HEK293 (cell line): ENCODE data around the gene WDFY2.

Experiments used
- CTCF ChIA-PET: fragments of 350-600 bp; formaldehyde crosslinking; extraction: SDS; loops from one replicate; lab custom pipeline; 2021; ENCODE audit warnings: antibody characterized with exemption; lab: Yijun Ruan, JAX
- POLR2A ChIA-PET: fragments of 300-600 bp; formaldehyde crosslinking; extraction: SDS; loops from one replicate; lab custom pipeline; 2020; ENCODE audit warnings: antibody characterized with exemption, inconsistent platforms; lab: Yijun Ruan, JAX
- H3K27ac ChIP-seq: fragments of 200-500 bp; sonication (Bioruptor generic); 2 replicates; pipeline ENCODE4 v1.5.1; 2014; ENCODE audit warnings: low read depth, low read length, control low read depth, inconsistent platforms; ENCODE audit errors: extremely low read depth
- H3K36me3 ChIP-seq, 2 experiments: fragments of 200-500 bp in 1 of 2; sonication (Bioruptor generic) in 1 of 2; 1 replicate in 1 of 2; 2 replicates in 1 of 2; pipeline ENCODE4 v1.5.1; 2014 to 2017; ENCODE audit warnings: inconsistent platforms in 2 of 2, low read length in 2 of 2; ENCODE audit not compliant: control insufficient read depth in 2 of 2, insufficient read depth in 1 of 2
- H3K4me1 ChIP-seq: fragments of 200-500 bp; sonication (Bioruptor generic); 2 replicates; pipeline ENCODE4 v1.5.1; 2014; ENCODE audit warnings: mild to moderate bottlenecking, low read length, inconsistent platforms; ENCODE audit not compliant: control insufficient read depth, insufficient read depth
- H3K4me3 ChIP-seq: 2 replicates; pipeline ENCODE4 v1.5.1; 2011; ENCODE audit warnings: low read depth, mild to moderate bottlenecking, control low read depth, low read length, moderate library complexity
- H3K9me3 ChIP-seq: fragments of 200-500 bp; sonication (Bioruptor generic); 2 replicates; pipeline ENCODE4 v1.5.1; 2014; ENCODE audit warnings: low read depth, low read length, inconsistent platforms; ENCODE audit not compliant: control insufficient read depth, insufficient read depth
- EGR2 ChIP-seq: fragments of 450-650 bp; formaldehyde crosslinking; IDR thresholded peaks from 2 replicates; pipeline ENCODE4 v1.5.1; 2016; ENCODE audit warnings: low read depth, missing biosample characterization, missing genetic modification characterization
- KLF10 ChIP-seq: fragments of 450-650 bp; IDR thresholded peaks from 2 replicates; pipeline ENCODE4 v1.5.1; 2018; ENCODE audit warnings: missing biosample characterization, mild to moderate bottlenecking, missing genetic modification characterization
- KLF7 ChIP-seq: fragments of 450-650 bp; formaldehyde crosslinking; IDR thresholded peaks from 2 replicates; pipeline ENCODE4 v1.5.1; 2016; ENCODE audit warnings: missing biosample characterization, missing genetic modification characterization, borderline replicate concordance
- KLF8 ChIP-seq: fragments of 450-650 bp; formaldehyde crosslinking; IDR thresholded peaks from 2 replicates; pipeline ENCODE4 v1.5.1; 2016; ENCODE audit warnings: missing biosample characterization, missing genetic modification characterization
- PRDM4 ChIP-seq: fragments of 450-650 bp; formaldehyde crosslinking; IDR thresholded peaks from 2 replicates; pipeline ENCODE4 v1.5.1; 2017; ENCODE audit warnings: missing biosample characterization, missing genetic modification characterization
- SALL2 ChIP-seq: fragments of 450-650 bp; formaldehyde crosslinking; IDR thresholded peaks from 2 replicates; pipeline ENCODE4 v1.5.0; 2017; ENCODE audit warnings: missing biosample characterization, mild to moderate bottlenecking, missing genetic modification characterization, borderline replicate concordance
- TRIM28 ChIP-seq: IDR thresholded peaks from 2 replicates; pipeline ENCODE4 v1.6.1; 2011; ENCODE audit warnings: low read length, control low read depth, borderline replicate concordance
- ZBTB26 ChIP-seq: fragments of 450-650 bp; formaldehyde crosslinking; optimal IDR thresholded peaks from 2 replicates; pipeline ENCODE3; 2016; ENCODE audit warnings: missing biosample characterization, mild to moderate bottlenecking, missing genetic modification characterization
- ZIC2 ChIP-seq: fragments of 450-650 bp; formaldehyde crosslinking; IDR thresholded peaks from 2 replicates; pipeline ENCODE4 v1.5.1; 2016; ENCODE audit warnings: missing biosample characterization, missing genetic modification characterization
- ZNF140 ChIP-seq: fragments of 450-650 bp; formaldehyde crosslinking; IDR thresholded peaks from 2 replicates; pipeline ENCODE4 v1.5.1; 2016; ENCODE audit warnings: missing biosample characterization, missing genetic modification characterization
- ZNF169 ChIP-seq: fragments of 450-650 bp; formaldehyde crosslinking; IDR thresholded peaks from 2 replicates; pipeline ENCODE4 v1.5.1; 2016; ENCODE audit warnings: missing biosample characterization, missing genetic modification characterization
- ZNF2 ChIP-seq: fragments of 450-650 bp; formaldehyde crosslinking; IDR thresholded peaks from 2 replicates; pipeline ENCODE4 v1.5.1; 2016; ENCODE audit warnings: missing biosample characterization, missing genetic modification characterization
- ZNF223 ChIP-seq: fragments of 450-650 bp; formaldehyde crosslinking; IDR thresholded peaks from 2 replicates; pipeline ENCODE4 v1.5.1; 2016; ENCODE audit warnings: missing biosample characterization, missing genetic modification characterization
- ZNF311 ChIP-seq: fragments of 450-650 bp; formaldehyde crosslinking; IDR thresholded peaks from 2 replicates; pipeline ENCODE4 v1.5.1; 2017; ENCODE audit warnings: missing biosample characterization, missing genetic modification characterization, borderline replicate concordance
- ZNF335 ChIP-seq: fragments of 450-650 bp; formaldehyde crosslinking; conservative IDR thresholded peaks from 2 replicates; pipeline ENCODE4 v1.5.1; 2016; ENCODE audit warnings: missing biosample characterization, missing genetic modification characterization
- ZNF341 ChIP-seq: fragments of 450-650 bp; formaldehyde crosslinking; IDR thresholded peaks from 2 replicates; pipeline ENCODE4; 2016; ENCODE audit warnings: low read depth, missing biosample characterization, missing genetic modification characterization
- ZNF350 ChIP-seq: fragments of 450-650 bp; formaldehyde crosslinking; IDR thresholded peaks from 2 replicates; pipeline ENCODE4 v1.5.0; 2017; ENCODE audit warnings: missing biosample characterization, mild to moderate bottlenecking, missing genetic modification characterization
- ZNF394 ChIP-seq: fragments of 450-650 bp; formaldehyde crosslinking; IDR thresholded peaks from 2 replicates; pipeline ENCODE4 v1.5.1; 2016; ENCODE audit warnings: missing biosample characterization, missing genetic modification characterization, mild to moderate bottlenecking, moderate library complexity, borderline replicate concordance
- ZNF423 ChIP-seq: fragments of 450-650 bp; formaldehyde crosslinking; IDR thresholded peaks from 2 replicates; pipeline ENCODE4 v1.5.1; 2016; ENCODE audit warnings: missing biosample characterization, missing genetic modification characterization
- ZNF501 ChIP-seq: fragments of 450-650 bp; formaldehyde crosslinking; IDR thresholded peaks from 2 replicates; pipeline ENCODE4 v1.5.1; 2016; ENCODE audit warnings: missing biosample characterization, missing genetic modification characterization
- ZNF521 ChIP-seq: fragments of 450-650 bp; formaldehyde crosslinking; IDR thresholded peaks from 2 replicates; pipeline ENCODE4 v1.5.1; 2017; ENCODE audit warnings: missing biosample characterization, mild to moderate bottlenecking, missing genetic modification characterization
- ZNF555 ChIP-seq: fragments of 450-650 bp; formaldehyde crosslinking; conservative IDR thresholded peaks from 2 replicates; pipeline ENCODE4 v1.5.1; 2017; ENCODE audit warnings: missing biosample characterization, mild to moderate bottlenecking, missing genetic modification characterization, inconsistent platforms
- ZNF561 ChIP-seq: fragments of 450-650 bp; IDR thresholded peaks from 2 replicates; pipeline ENCODE4 v1.5.1; 2018; ENCODE audit warnings: missing biosample characterization, missing genetic modification characterization, borderline replicate concordance
- ZNF585B ChIP-seq: fragments of 450-650 bp; formaldehyde crosslinking; IDR thresholded peaks from 2 replicates; pipeline ENCODE4 v1.5.1; 2016; ENCODE audit warnings: missing biosample characterization, missing genetic modification characterization
- ZNF610 ChIP-seq: fragments of 450-650 bp; formaldehyde crosslinking; IDR thresholded peaks from 2 replicates; pipeline ENCODE4 v1.5.1; 2016; ENCODE audit warnings: missing biosample characterization, missing genetic modification characterization, borderline replicate concordance
- ZNF645 ChIP-seq: fragments of 450-650 bp; formaldehyde crosslinking; IDR thresholded peaks from 2 replicates; pipeline ENCODE4; 2016; ENCODE audit warnings: missing biosample characterization, missing genetic modification characterization
- ZNF664 ChIP-seq: fragments of 450-650 bp; formaldehyde crosslinking; IDR thresholded peaks from 2 replicates; pipeline ENCODE4 v1.5.1; 2016; ENCODE audit warnings: missing biosample characterization, missing genetic modification characterization
- ZSCAN30 ChIP-seq: fragments of 450-650 bp; IDR thresholded peaks from 2 replicates; pipeline ENCODE4 v1.5.1; 2018; ENCODE audit warnings: missing biosample characterization, mild to moderate bottlenecking, missing genetic modification characterization, moderate library complexity
- TF ChIP-seq, protein P1 (sequence below): fragments of 450-650 bp; formaldehyde crosslinking; IDR thresholded peaks from 2 replicates; pipeline ENCODE4 v1.5.1; 2016; ENCODE audit warnings: missing biosample characterization, missing genetic modification characterization
- TF ChIP-seq, protein P2 (sequence below): fragments of 450-650 bp; formaldehyde crosslinking; IDR thresholded peaks from 2 replicates; pipeline ENCODE4 v1.5.1; 2016; ENCODE audit warnings: missing biosample characterization, missing genetic modification characterization

The WDFY2 gene

GRCh38 chr13:51803422-51804294 is 219.4 kb downstream of the WDFY2 start, which contains the start of gene DHRS12:
Gene DHRS12, minus strand, starts transcription at chr13:51804163. Its CDS starts 4,504 bp downstream, at chr13:51799659.
- peak within 1 kb of the TSS; percentile 77 for H3K4me3 ChIP-seq
- peak within 1 kb of the TSS; percentile 88 for H3K27ac ChIP-seq
- peaks cover 12% of the 10 kb centered on the region for H3K4me1 ChIP-seq
- ChIA-PET CTCF (interaction anchor here (0.6 to 0.9 kb wide), 2 partner anchors 40 to 163 kb away, joined by 3 to 6 read pairs; no protein-coding TSS in a partner anchor), POLR2A (interaction anchor here (1.0 kb wide), 1 partner anchor 350 kb away, joined by 4 read pairs; the partner anchor contains the start of gene INTS6)
- H3K9me3 ChIP-seq = no peaks in the 10 kb centered on the region
- H3K36me3 ChIP-seq = no peaks in the 10 kb centered on the region
- TF ChIP-seq ZNF664 (tag by site-specific recombination) (no peak), ZNF350 (no peak), TRIM28 (no peak), EGR2 (peak; percentile 35; the same call in 1 of the 2 replicates), ZNF311 (tag by site-specific recombination) (no peak), ZNF561 (tag by site-specific recombination) (peak; percentile 96), ZNF585B (no peak), ZNF394 (0 out of 2 replicates have a peak, but pooled peaks have one; percentile 15), ZSCAN30 (tag by site-specific recombination) (peak; percentile 66), PRDM4 (tag by site-specific recombination) (peak; percentile 73; the same call in 1 of the 2 replicates), ZNF341 (peak; percentile 70), ZNF335 (tag by site-specific recombination) (peak; percentile 27), ZNF169 (tag by site-specific recombination) (no peak), KLF7 (tag by site-specific recombination) (peak; percentile 87; the same call in 1 of the 2 replicates), SALL2 (tag by site-specific recombination) (no peak), KLF8 (tag by site-specific recombination) (peak; percentile 74), ZNF140 (no peak), ZIC2 (tag by site-specific recombination) (peak; percentile 52), ZNF645 (no peak), ZNF2 (peak; percentile 36; the same call in 1 of the 2 replicates), ZNF223 (no peak), ZNF501 (tag by site-specific recombination) (peak; percentile 48; the same call in 1 of the 2 replicates), ZNF423 (tag by site-specific recombination) (0 out of 2 replicates have a peak, but pooled peaks have one; percentile 11), ZNF555 (tag by site-specific recombination) (no peak), ZNF610 (tag by site-specific recombination) (no peak), ZBTB26 (peak; percentile 89), ZNF521 (tag by site-specific recombination) (no peak), KLF10 (tag by site-specific recombination) (peak; percentile 92)
- TF ChIP-seq, protein P1, sequence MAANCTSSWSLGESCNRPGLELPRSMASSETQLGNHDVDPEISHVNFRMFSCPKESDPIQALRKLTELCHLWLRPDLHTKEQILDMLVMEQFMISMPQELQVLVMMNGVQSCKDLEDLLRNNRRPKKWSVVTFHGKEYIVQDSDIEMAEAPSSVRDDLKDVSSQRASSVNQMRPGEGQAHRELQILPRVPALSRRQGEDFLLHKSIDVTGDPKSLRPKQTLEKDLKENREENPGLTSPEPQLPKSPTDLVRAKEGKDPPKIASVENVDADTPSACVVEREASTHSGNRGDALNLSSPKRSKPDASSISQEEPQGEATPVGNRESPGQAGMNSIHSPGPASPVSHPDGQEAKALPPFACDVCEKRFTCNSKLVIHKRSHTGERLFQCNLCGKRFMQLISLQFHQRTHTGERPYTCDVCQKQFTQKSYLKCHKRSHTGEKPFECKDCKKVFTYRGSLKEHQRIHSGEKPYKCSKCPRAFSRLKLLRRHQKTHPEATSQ (tag by site-specific recombination) = no peak
- TF ChIP-seq, protein P2, sequence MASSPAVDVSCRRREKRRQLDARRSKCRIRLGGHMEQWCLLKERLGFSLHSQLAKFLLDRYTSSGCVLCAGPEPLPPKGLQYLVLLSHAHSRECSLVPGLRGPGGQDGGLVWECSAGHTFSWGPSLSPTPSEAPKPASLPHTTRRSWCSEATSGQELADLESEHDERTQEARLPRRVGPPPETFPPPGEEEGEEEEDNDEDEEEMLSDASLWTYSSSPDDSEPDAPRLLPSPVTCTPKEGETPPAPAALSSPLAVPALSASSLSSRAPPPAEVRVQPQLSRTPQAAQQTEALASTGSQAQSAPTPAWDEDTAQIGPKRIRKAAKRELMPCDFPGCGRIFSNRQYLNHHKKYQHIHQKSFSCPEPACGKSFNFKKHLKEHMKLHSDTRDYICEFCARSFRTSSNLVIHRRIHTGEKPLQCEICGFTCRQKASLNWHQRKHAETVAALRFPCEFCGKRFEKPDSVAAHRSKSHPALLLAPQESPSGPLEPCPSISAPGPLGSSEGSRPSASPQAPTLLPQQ (tag by site-specific recombination) = peak; percentile 17; the same call in 1 of the 2 replicates
